K562 (cell line): ENCODE measurements around the gene TYMP. TPM values are rescaled to one million over a fixed set of nuclear protein-coding genes. Genes with fewer than 3 reads are reported as not detected.

Source experiments
- ATAC-seq: fragments of 200-7000 bp; cut with Tn5 transposase; 3 replicates; pipeline ENCODE4 v1.9.1; 2020; ENCODE audit warnings: moderate library complexity
- BruUV-seq: library from RNA; stranded (reverse); fragments of 400-500 nt; replicated peaks from 2 replicates; lab custom pipeline; 2021; lab: Mats Ljungman, UMichigan
- CTCF ChIA-PET: fragments of 300-600 bp; formaldehyde crosslinking; extraction: SDS; loops from one replicate; lab custom pipeline; 2021; ENCODE audit warnings: low intra/inter-chr PET ratio; lab: Yijun Ruan, JAX
- POLR2A ChIA-PET: fragments of 300-600, 350-650 bp; sonication (Branson Sonifier 250); formaldehyde crosslinking; extraction: SDS; loops from one replicate; lab custom pipeline; 2021; ENCODE audit warnings: antibody characterized with exemption, inconsistent platforms; lab: Yijun Ruan, JAX
- DNase-seq, 4 experiments: peaks; one replicate each; pipeline versions ENCODE4 v3.0.0 to v3.0.0-alpha.2; 2011 to 2018; ENCODE audit warnings: low spot score in 3 of 4, mixed read lengths in 3 of 4; ENCODE audit errors: extremely low read depth in 1 of 4
- FAIRE-seq: peaks from 2 replicates; lab custom pipeline; 2011; peaks lifted over from hg19 to GRCh38; lab: Jason Lieb, UNC
- H2AFZ ChIP-seq: 2 replicates; pipeline ENCODE4 v1.6.0; 2011; ENCODE audit warnings: low read depth, low read length, control low read depth, inconsistent platforms
- H3K27ac ChIP-seq: fragments of 200-600 bp; 3 replicates; pipeline ENCODE4 v1.8.0; 2011; ENCODE audit warnings: low read depth, mild to moderate bottlenecking, control low read depth, inconsistent platforms, low read length, moderate library complexity, mixed read lengths; ENCODE audit errors: extremely low read depth
- H3K27me3 ChIP-seq, 2 experiments: fragments of 300-600 bp in 1 of 2; 2 replicates in 1 of 2; 3 replicates in 1 of 2; pipeline versions ENCODE4 v1.6.0 to v1.8.0; 2011; ENCODE audit warnings: inconsistent platforms in 2 of 2, low read length in 2 of 2, mild to moderate bottlenecking in 1 of 2, mixed read lengths in 1 of 2, moderate library complexity in 1 of 2; ENCODE audit not compliant: control insufficient read depth in 2 of 2, insufficient read depth in 2 of 2
- H3K36me3 ChIP-seq: fragments of 300-600 bp; 3 replicates; pipeline ENCODE4 v1.8.0; 2011; ENCODE audit warnings: mild to moderate bottlenecking, low read length, inconsistent platforms; ENCODE audit not compliant: control insufficient read depth, insufficient read depth
- H3K4me1 ChIP-seq, 2 experiments: fragments of 200-600 bp in 1 of 2; replicated peaks in 1 of 2; 2 replicates in 1 of 2; 3 replicates in 1 of 2; pipeline versions ENCODE4 v1.5.1 to v1.8.0; 2011; ENCODE audit warnings: inconsistent platforms in 2 of 2, low read length in 2 of 2, mild to moderate bottlenecking in 1 of 2, mixed read lengths in 1 of 2, moderate library complexity in 1 of 2; ENCODE audit not compliant: control insufficient read depth in 2 of 2, insufficient read depth in 2 of 2
- H3K4me2 ChIP-seq: 2 replicates; pipeline ENCODE4 v1.6.1; 2011; ENCODE audit warnings: low read length, control low read depth, inconsistent platforms, mixed read lengths; ENCODE audit not compliant: insufficient read depth
- H3K4me3 ChIP-seq: fragments of 200-600 bp; sonication (generic), shearing (Covaris generic); 2 replicates; pipeline ENCODE4 v1.5.1; 2016; ENCODE audit warnings: control low read depth, inconsistent platforms
- H3K79me2 ChIP-seq: fragments of 200-600 bp; 3 replicates; pipeline ENCODE4 v1.8.0; 2011; ENCODE audit warnings: low read length, inconsistent platforms; ENCODE audit not compliant: control insufficient read depth, insufficient read depth
- H3K9ac ChIP-seq, 2 experiments: 2 replicates each; pipeline versions ENCODE4 v1.6.0 to v1.6.1; 2011; ENCODE audit warnings: low read depth in 2 of 2, low read length in 2 of 2, control low read depth in 1 of 2, inconsistent platforms in 1 of 2, mild to moderate bottlenecking in 1 of 2, mixed read lengths in 1 of 2; ENCODE audit not compliant: insufficient read depth in 1 of 2
- H3K9me1 ChIP-seq: one replicate; pipeline ENCODE4 v1.6.0; 2011; ENCODE audit warnings: inconsistent platforms, mild to moderate bottlenecking, low read length, moderate library complexity; ENCODE audit not compliant: control insufficient read depth, insufficient read depth
- H3K9me3 ChIP-seq: replicated peaks from 2 replicates; pipeline ENCODE4 v1.5.1; 2011; ENCODE audit warnings: low read depth, low read length, inconsistent platforms; ENCODE audit not compliant: control insufficient read depth, insufficient read depth
- H4K20me1 ChIP-seq: replicated peaks from 2 replicates; pipeline ENCODE4 v1.6.1; 2011; ENCODE audit warnings: low read length, inconsistent platforms, mixed read lengths; ENCODE audit not compliant: control insufficient read depth, insufficient read depth
- MXD1 ChIP-seq: fragments of 250-450 bp; sonication (Bioruptor Pico); IDR thresholded peaks from 2 replicates; pipeline ENCODE4 v1.8.0; 2021; ENCODE audit warnings: borderline replicate concordance, mild to moderate bottlenecking, moderate library complexity; ENCODE audit not compliant: poor library complexity, severe bottlenecking
- U2AF1 ChIP-seq: fragments of 200-400 bp; formaldehyde crosslinking; optimal IDR thresholded peaks from 2 replicates; pipeline ENCODE3; 2017; ENCODE audit warnings: mild to moderate bottlenecking, low read depth, low read length, moderate library complexity
- WGBS: fragments of 100-300 bp; shearing (Covaris generic); methylation state at CpG from one replicate; pipeline ENCODE4 v1.1.6; 2016; ENCODE audit warnings: low coverage, mixed read lengths; ENCODE audit not compliant: insufficient coverage; ENCODE audit errors: missing lambda C conversion rate; 5-methylcytosine and 5-hydroxymethylcytosine counted together
- in situ Hi-C: fragments of 300-500 bp; cut with MboI; formaldehyde crosslinking; loops from 4 replicates; pipeline ENCODE4 v1.15.0; 2018; ENCODE audit warnings: inconsistent platforms, mixed read lengths
- intact Hi-C: fragments of 100-400 bp; cut with micrococcal nuclease; formaldehyde crosslinking; loops from 2 replicates; pipeline ENCODE4 v1.14.2; 2022
- polyA plus RNA-seq, 8 experiments: library from polyadenylated mRNA; depleted of rRNA in 4 of 8; stranded (reverse) in 5 of 8; unstranded in 3 of 8; fragments of >200 nt; fragmentation: Nextera tagmentation in 2 of 8; fragmentation: Illumina TruSeq in 1 of 8; extraction: Ambion mirVana in 2 of 8; extraction: Trizol in 1 of 8; gene quantifications; 2 replicates each; pipeline versions ENCODE4 v1.2.1 to v1.2.3, GENCODE V29; 2011 to 2014; ENCODE audit warnings: inconsistent platforms in 1 of 8, missing spikeins in 1 of 8
- total RNA-seq, 7 experiments: library from RNA; depleted of rRNA in 6 of 7; stranded (reverse); fragments of >200 nt in 6 of 7; fragmentation: Illumina TruSeq in 2 of 7; extraction: Trizol in 2 of 7; gene quantifications; 2 replicates each; pipeline versions ENCODE4 v1.2.1 to v1.2.3, GENCODE V29; 2011 to 2021; ENCODE audit warnings: low replicate concordance in 1 of 7

TYMP gene
- total and polyA plus RNA-seq, 9 of the 15 experiments (the other 6 are each of a cell fraction or from before 2014, with no cell fraction given), result 0.03 to 4.0 (median 2.4) TPM; not detected in 4

GRCh38 chr22:50574383-50574755 lies 44.6 kb upstream of the TYMP start:
- no peak for TF ChIP-seq U2AF1
- TF ChIP-seq MXD1 (CRISPR knock-in tag), result no peak
- no peaks in the 10 kb centered on the region for H3K36me3 ChIP-seq

More at GRCh38 chr22:50574383-50574755, 44.6 kb upstream of the TYMP start:
- ATAC-seq, result no peak
- ChIA-PET CTCF (no interaction called here), POLR2A (interaction anchor here (0.7 to 1.5 kb wide), 5 partner anchors 9 to 89 kb away, joined by 3 to 5 read pairs (median 3); partner anchors contain the start of gene SYCE3)
- BruUV-seq, result no TSS peak
- Histone ChIP-seq H3K9me3 (no peaks in the 10 kb centered on the region), H3K4me2 (no peak overlapping the region), H3K9me1 (no peaks in the 10 kb centered on the region), H3K27ac (no peak overlapping the region), H3K9ac (no peak overlapping the region), H3K27me3 (no peaks in the 10 kb centered on the region), H3K4me1 (peaks cover 0 to 11% of the 10 kb centered on the region in 2 experiments; a peak in 2 of 5 replicates), H3K4me3 (no peak overlapping the region), H2AFZ (no peak overlapping the region), H4K20me1 (no peaks in the 10 kb centered on the region), H3K79me2 (no peaks in the 10 kb centered on the region)
- FAIRE-seq, result no peak
- intact Hi-C loops, result no loop called here
- no peak for DNase-seq
- in situ Hi-C loops, result no loop called here
- WGBS, result 47% methylated on average over 8 of the region's 11 CpGs
